Smooth muscle cell (in vitro differentiated cells): ENCODE data around the gene SETD6. TPM values are rescaled to one million over a fixed set of nuclear protein-coding genes. Genes with fewer than 3 reads are reported as not detected.

ENCODE experiments used
- DNase-seq: peaks from one replicate; lab custom pipeline; 2025; ENCODE audit not compliant: unreplicated experiment; lab: John Stamatoyannopoulos, UW
- H2AFZ ChIP-seq: fragments of 200-600 bp; sonication (generic); 2 replicates; pipeline ENCODE4 v1.6.0; 2016; ENCODE audit warnings: antibody characterized with exemption, low read depth, mild to moderate bottlenecking
- H3F3A ChIP-seq: fragments of 200-600 bp; sonication (generic); 2 replicates; pipeline ENCODE4 v1.6.0; 2017; ENCODE audit warnings: antibody characterized with exemption, low read depth
- H3K27ac ChIP-seq: fragments of 200-600 bp; sonication (generic); 2 replicates; pipeline ENCODE4 v1.5.1; 2016; ENCODE audit warnings: low read depth, mild to moderate bottlenecking
- H3K27me3 ChIP-seq: fragments of 200-600 bp; sonication (generic); 2 replicates; pipeline ENCODE4 v1.6.1; 2016; ENCODE audit warnings: low read depth, mild to moderate bottlenecking
- H3K36me3 ChIP-seq: fragments of 200-600 bp; sonication (generic); 2 replicates; pipeline ENCODE4 v1.5.1; 2016; ENCODE audit warnings: low read depth
- H3K4me1 ChIP-seq: fragments of 200-600 bp; sonication (generic); 2 replicates; pipeline ENCODE4 v1.5.1; 2016; ENCODE audit warnings: low read depth
- H3K4me2 ChIP-seq: fragments of 200-600 bp; sonication (generic); 2 replicates; pipeline ENCODE4 v1.6.0; 2016; ENCODE audit warnings: mild to moderate bottlenecking
- H3K4me3 ChIP-seq: fragments of 200-600 bp; sonication (generic); 2 replicates; pipeline ENCODE4 v1.5.1; 2016; ENCODE audit warnings: mild to moderate bottlenecking
- H3K79me2 ChIP-seq: fragments of 200-600 bp; sonication (generic); 2 replicates; pipeline ENCODE4 v1.6.0; 2016; ENCODE audit warnings: low read depth, mild to moderate bottlenecking
- H3K9ac ChIP-seq: fragments of 200-600 bp; sonication (generic); 2 replicates; pipeline ENCODE4 v1.6.0; 2016; ENCODE audit warnings: low read depth
- H3K9me3 ChIP-seq: fragments of 200-600 bp; sonication (generic); replicated peaks from 2 replicates; pipeline ENCODE4 v1.5.1; 2016; ENCODE audit warnings: low read depth
- H4K20me1 ChIP-seq: fragments of 200-600 bp; sonication (generic); 2 replicates; pipeline ENCODE4 v1.6.0; 2016; ENCODE audit warnings: low read depth
- CTCF ChIP-seq: fragments of 200-600 bp; sonication (generic); IDR thresholded peaks from 2 replicates; pipeline ENCODE4 v1.5.1; 2017; ENCODE audit warnings: borderline replicate concordance, mild to moderate bottlenecking, antibody characterized with exemption; ENCODE audit not compliant: insufficient read depth, poor library complexity, severe bottlenecking
- WGBS: methylation state at CpG from one replicate; pipeline ENCODE4 v1.1.7; 2016; ENCODE audit warnings: low lambda C conversion rate; 5-methylcytosine and 5-hydroxymethylcytosine counted together
- polyA plus RNA-seq: library from polyadenylated mRNA; unstranded; fragments of >200 nt; fragmentation: Nextera tagmentation; extraction: Ambion mirVana; gene quantifications from 2 replicates; pipeline ENCODE4 v1.2.1, GENCODE V29; 2016
- total RNA-seq: library from RNA; depleted of rRNA; stranded (reverse); fragments of >200 nt; gene quantifications from 2 replicates; pipeline ENCODE4 v1.2.3, GENCODE V29; 2014

SETD6 gene
- total and polyA plus RNA-seq, 2 experiments from 2014 or later: 6.8 to 8.4 TPM

DNA sequence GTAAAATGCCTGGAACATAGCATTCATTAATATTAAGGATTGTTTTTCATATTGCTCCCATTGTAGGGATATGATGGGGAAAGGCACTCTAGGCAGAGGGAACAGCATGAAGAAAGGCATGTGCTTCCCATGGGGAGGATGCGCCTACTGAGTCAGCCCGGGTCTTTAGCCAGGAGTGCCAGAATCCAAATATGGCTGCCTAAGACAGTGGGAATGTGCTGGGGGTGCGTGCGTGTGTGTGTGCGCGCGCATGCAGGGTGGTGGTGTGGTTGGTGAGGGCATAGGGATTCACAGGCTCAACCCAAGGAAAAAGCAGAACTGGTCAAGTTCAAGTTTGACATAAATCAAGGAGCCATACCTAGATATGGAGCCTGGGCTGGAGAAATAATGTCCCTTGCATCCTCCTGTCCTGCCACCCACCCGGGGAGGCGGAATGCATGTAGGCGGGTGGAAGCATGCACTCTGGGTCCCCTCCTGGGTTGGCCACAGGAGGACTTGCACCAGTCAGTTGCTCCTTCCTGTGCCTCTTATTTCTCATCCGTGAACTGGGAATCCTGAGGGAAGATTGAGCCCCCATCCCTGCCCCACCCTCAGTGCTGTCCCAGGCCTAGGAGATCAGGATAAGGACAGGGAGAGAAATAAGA, 34.0 kb upstream of the SETD6 start:
- no peak for DNase-seq
- Histone ChIP-seq H3K9me3 (no peaks in the 10 kb centered on the region), H3K4me1 (no peaks in the 10 kb centered on the region), H2AFZ (no peak overlapping the region), H3K4me3 (no peak overlapping the region), H3F3A (no peaks in the 10 kb centered on the region), H3K27ac (no peak overlapping the region), H3K79me2 (no peaks in the 10 kb centered on the region), H3K4me2 (no peak overlapping the region), H4K20me1 (no peaks in the 10 kb centered on the region), H3K36me3 (no peaks in the 10 kb centered on the region), H3K27me3 (no peaks in the 10 kb centered on the region), H3K9ac (no peak overlapping the region)
- no peak for TF ChIP-seq CTCF
- WGBS: 96% methylated on average over 11 of the region's 11 CpGs

DNA sequence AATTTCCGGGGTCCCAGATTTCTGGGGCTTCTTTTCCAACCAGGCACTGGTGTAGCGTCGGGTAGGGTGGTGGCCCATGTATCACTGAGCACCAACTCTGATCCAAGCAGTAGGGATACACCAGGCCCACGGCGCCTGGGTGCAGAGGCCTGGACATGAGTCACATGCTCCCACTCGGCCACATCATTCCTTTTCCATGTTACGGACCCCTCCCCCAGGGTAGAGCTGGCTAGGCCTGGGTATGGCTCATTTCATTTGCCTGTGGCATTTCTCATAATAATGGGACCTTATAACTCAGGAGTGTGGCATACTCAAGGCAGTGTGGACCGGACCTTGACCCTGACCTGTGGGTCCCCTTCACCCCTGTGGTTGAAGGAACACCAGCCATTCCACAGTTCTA, 33.4 kb upstream of the SETD6 start:
- no peaks in the 10 kb centered on the region for H3F3A ChIP-seq
- WGBS: 56% methylated on average over 8 of the region's 8 CpGs
- H3K4me3 ChIP-seq: no peak overlapping the region
- no peak overlapping the region for H3K4me2 ChIP-seq
- no peaks in the 10 kb centered on the region for H3K9me3 ChIP-seq
- H3K9ac ChIP-seq: no peak overlapping the region
- no peaks in the 10 kb centered on the region for H3K4me1 ChIP-seq
- no peaks in the 10 kb centered on the region for H3K79me2 ChIP-seq
- H4K20me1 ChIP-seq: no peaks in the 10 kb centered on the region
- no peaks in the 10 kb centered on the region for H3K27me3 ChIP-seq
- peak overlapping the region; percentile 63 for H2AFZ ChIP-seq
- no peaks in the 10 kb centered on the region for H3K36me3 ChIP-seq
- TF ChIP-seq CTCF: no peak
- no peak overlapping the region for H3K27ac ChIP-seq
- DNase-seq: no peak

GRCh38 chr16:58485184-58485887, 30.0 kb upstream of the SETD6 start:
- Histone ChIP-seq H3K36me3 (no peaks in the 10 kb centered on the region), H3K4me2 (no peak overlapping the region), H2AFZ (no peak overlapping the region), H3K27me3 (no peaks in the 10 kb centered on the region), H3K79me2 (no peaks in the 10 kb centered on the region), H3K9ac (no peak overlapping the region), H3F3A (no peaks in the 10 kb centered on the region), H3K4me3 (no peak overlapping the region), H3K4me1 (no peaks in the 10 kb centered on the region), H3K9me3 (no peaks in the 10 kb centered on the region), H4K20me1 (no peaks in the 10 kb centered on the region), H3K27ac (no peak overlapping the region)
- WGBS: 81% methylated on average over 11 of the region's 11 CpGs
- DNase-seq: no peak
- TF ChIP-seq CTCF: no peak
